ENCODE measurements around the gene SMIM41. TPM values are rescaled to one million over a fixed set of nuclear protein-coding genes. Genes with fewer than 3 reads are reported as not detected.

The SMIM41 gene
- polyA plus RNA-seq, 2 of the 4 experiments (the other 2 are of a cell fraction) = not detected

- ChIA-PET POLR2A (no interaction called here), CTCF (interaction anchor here (42.5 kb wide), 1 partner anchor 21 kb away, joined by 1730 read pairs; no protein-coding TSS in a partner anchor)
- Histone ChIP-seq H3K9me3 (no peaks in the 10 kb centered on the region), H3K4me3 (no peak overlapping the region), H3K27ac (peak overlapping the region; percentile 90 to 95), H3K4me1 (peaks cover 40% of the 10 kb centered on the region), H3K4me2 (peak overlapping the region; percentile 96)
- WGBS (ENCODE audit: missing lambda C conversion rate) = 95% methylated on average over 5 of the region's 5 CpGs
- FAIRE-seq (no peak), ATAC-seq (no peak), DNase-seq (ENCODE audit: low read depth in 1 of 2, low spot score in 1 of 2) (no peak)
- TF ChIP-seq CHD4 (IDR thresholded peaks at IDR 0.05; ENCODE audit: borderline replicate concordance) = no peak
- TF ChIP-seq ZSCAN20 (CRISPR knock-in tag; IDR thresholded peaks at IDR 0.05) = 0 out of 2 replicates have a peak, but pooled peaks have one; percentile 59
- TF ChIP-seq KDM5A (IDR thresholded peaks at IDR 0.05) = no peak
Measured at GRCh38 chr12:52049688-52050087, 29.8 kb upstream of the SMIM41 start.

GRCh38 chr12:52050116-52050757, 29.3 kb upstream of the SMIM41 start:
- FAIRE-seq = no peak
- CTCF ChIA-PET = interaction anchor here (0.5 to 42.5 kb wide), 7 partner anchors 11 to 145 kb away, joined by 4 to 1730 read pairs (median 11); partner anchors contain the start of gene ATG101
- peak overlapping the region; percentile 90 to 95 for H3K27ac ChIP-seq
- peak overlapping the region; percentile 96 for H3K4me2 ChIP-seq
- H3K9me3 ChIP-seq = no peaks in the 10 kb centered on the region
- WGBS (ENCODE audit: missing lambda C conversion rate) = 58% methylated on average over 11 of the region's 16 CpGs
- POLR2A ChIA-PET = interaction anchor here (0.5 to 2.3 kb wide), 9 partner anchors 10 to 27 kb away, joined by 3 to 37 read pairs (median 14); partner anchors contain the start of gene ATG101
- H3K4me3 ChIP-seq = peak overlapping the region; percentile 75
- no peak for DNase-seq (ENCODE audit: low read depth in 1 of 2, low spot score in 1 of 2)
- peaks cover 43% of the 10 kb centered on the region for H3K4me1 ChIP-seq
- peak; percentile 84 for TF ChIP-seq HOXB13 (CRISPR knock-in tag; IDR thresholded peaks at IDR 0.05; ENCODE audit: low read depth)
- peak; percentile 18 for TF ChIP-seq HOXA7 (CRISPR knock-in tag; IDR thresholded peaks at IDR 0.05)
- TF ChIP-seq CEBPB (IDR thresholded peaks at IDR 0.05) = no peak
- peak; percentile 34; the same call in 1 of the 2 replicates for TF ChIP-seq RARB (CRISPR knock-in tag; IDR thresholded peaks at IDR 0.05)
- peak; percentile 10 for TF ChIP-seq ZFP36 (IDR thresholded peaks at IDR 0.05; ENCODE audit: borderline replicate concordance, partially characterized antibody)
- 0 out of 2 replicates have a peak, but pooled peaks have one; percentile 52 for TF ChIP-seq TFCP2L1 (CRISPR knock-in tag; IDR thresholded peaks at IDR 0.05)
- TF ChIP-seq, protein P1, sequence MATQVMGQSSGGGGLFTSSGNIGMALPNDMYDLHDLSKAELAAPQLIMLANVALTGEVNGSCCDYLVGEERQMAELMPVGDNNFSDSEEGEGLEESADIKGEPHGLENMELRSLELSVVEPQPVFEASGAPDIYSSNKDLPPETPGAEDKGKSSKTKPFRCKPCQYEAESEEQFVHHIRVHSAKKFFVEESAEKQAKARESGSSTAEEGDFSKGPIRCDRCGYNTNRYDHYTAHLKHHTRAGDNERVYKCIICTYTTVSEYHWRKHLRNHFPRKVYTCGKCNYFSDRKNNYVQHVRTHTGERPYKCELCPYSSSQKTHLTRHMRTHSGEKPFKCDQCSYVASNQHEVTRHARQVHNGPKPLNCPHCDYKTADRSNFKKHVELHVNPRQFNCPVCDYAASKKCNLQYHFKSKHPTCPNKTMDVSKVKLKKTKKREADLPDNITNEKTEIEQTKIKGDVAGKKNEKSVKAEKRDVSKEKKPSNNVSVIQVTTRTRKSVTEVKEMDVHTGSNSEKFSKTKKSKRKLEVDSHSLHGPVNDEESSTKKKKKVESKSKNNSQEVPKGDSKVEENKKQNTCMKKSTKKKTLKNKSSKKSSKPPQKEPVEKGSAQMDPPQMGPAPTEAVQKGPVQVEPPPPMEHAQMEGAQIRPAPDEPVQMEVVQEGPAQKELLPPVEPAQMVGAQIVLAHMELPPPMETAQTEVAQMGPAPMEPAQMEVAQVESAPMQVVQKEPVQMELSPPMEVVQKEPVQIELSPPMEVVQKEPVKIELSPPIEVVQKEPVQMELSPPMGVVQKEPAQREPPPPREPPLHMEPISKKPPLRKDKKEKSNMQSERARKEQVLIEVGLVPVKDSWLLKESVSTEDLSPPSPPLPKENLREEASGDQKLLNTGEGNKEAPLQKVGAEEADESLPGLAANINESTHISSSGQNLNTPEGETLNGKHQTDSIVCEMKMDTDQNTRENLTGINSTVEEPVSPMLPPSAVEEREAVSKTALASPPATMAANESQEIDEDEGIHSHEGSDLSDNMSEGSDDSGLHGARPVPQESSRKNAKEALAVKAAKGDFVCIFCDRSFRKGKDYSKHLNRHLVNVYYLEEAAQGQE (IDR thresholded peaks at IDR 0.05) = 0 out of 2 replicates have a peak, but pooled peaks have one; percentile 26
- peak; percentile 66; the same call in 1 of the 2 replicates for TF ChIP-seq TP53 (CRISPR knock-in tag; IDR thresholded peaks at IDR 0.05)
- TF ChIP-seq, protein P2, sequence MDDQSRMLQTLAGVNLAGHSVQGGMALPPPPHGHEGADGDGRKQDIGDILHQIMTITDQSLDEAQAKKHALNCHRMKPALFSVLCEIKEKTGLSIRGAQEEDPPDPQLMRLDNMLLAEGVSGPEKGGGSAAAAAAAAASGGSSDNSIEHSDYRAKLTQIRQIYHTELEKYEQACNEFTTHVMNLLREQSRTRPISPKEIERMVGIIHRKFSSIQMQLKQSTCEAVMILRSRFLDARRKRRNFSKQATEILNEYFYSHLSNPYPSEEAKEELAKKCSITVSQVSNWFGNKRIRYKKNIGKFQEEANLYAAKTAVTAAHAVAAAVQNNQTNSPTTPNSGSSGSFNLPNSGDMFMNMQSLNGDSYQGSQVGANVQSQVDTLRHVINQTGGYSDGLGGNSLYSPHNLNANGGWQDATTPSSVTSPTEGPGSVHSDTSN (IDR thresholded peaks at IDR 0.05) = no peak
- ATAC-seq = peak in 1 of 2 experiments; percentile 20; a peak in 1 of 6 replicates

GRCh38 chr12:52050758-52051541, 28.6 kb upstream of the SMIM41 start, which contains the start of gene NR4A1:
NR4A1 (plus strand) TSS chr12:52051442; CDS start chr12:52054329, 2,887 bp downstream.
- FAIRE-seq = peak; percentile 32
- H3K4me3 ChIP-seq = peak within 1 kb of the TSS; percentile 75
- ChIA-PET POLR2A (interaction anchor here (0.7 to 2.3 kb wide), 15 partner anchors 8 to 230 kb away, joined by 3 to 37 read pairs (median 5); partner anchors contain the start of gene ATG101), CTCF (interaction anchor here (1.2 to 42.5 kb wide), 6 partner anchors 11 to 70 kb away, joined by 4 to 1730 read pairs (median 14); partner anchors contain the start of gene ATG101)
- peaks cover 38% of the 10 kb centered on the region for H3K4me1 ChIP-seq
- H3K4me2 ChIP-seq = peak within 1 kb of the TSS; percentile 96
- under 1% methylated on average over 29 of the region's 77 CpGs for WGBS (ENCODE audit: missing lambda C conversion rate)
- DNase-seq (ENCODE audit: low read depth in 1 of 2, low spot score in 1 of 2) = peak; percentile 95 to 98
- H3K27ac ChIP-seq = peak within 1 kb of the TSS; percentile 90 to 95
- peak; percentile 67 to 68 for ATAC-seq
- H3K9me3 ChIP-seq = no peaks in the 10 kb centered on the region
- TF ChIP-seq TFCP2L1 (CRISPR knock-in tag; IDR thresholded peaks at IDR 0.05) (peak; percentile 21), MAZ (IDR thresholded peaks at IDR 0.05; ENCODE audit: borderline replicate concordance, low read depth, low read length) (peak; percentile 37; the same call in 1 of the 2 replicates), POLR2A (IDR thresholded peaks at IDR 0.05; ENCODE audit: low read length) (peak; percentile 94), FOSB (CRISPR knock-in tag; IDR thresholded peaks at IDR 0.05) (peak; percentile 80; the same call in 1 of the 2 replicates), NFE2L2 (conservative IDR thresholded peaks at IDR 0.05; ENCODE audit: low read length) (no peak), RCOR1 (IDR thresholded peaks at IDR 0.05; ENCODE audit: low read depth, low read length) (no peak), CEBPB (IDR thresholded peaks at IDR 0.05) (no peak), SREBF2 (IDR thresholded peaks at IDR 0.05) (no peak), HOXB13 (CRISPR knock-in tag; IDR thresholded peaks at IDR 0.05; ENCODE audit: low read depth) (peak; percentile 20; the same call in 1 of the 2 replicates), JUN (IDR thresholded peaks at IDR 0.05) (peak; percentile 87 to 99), HOXB5 (CRISPR knock-in tag; IDR thresholded peaks at IDR 0.05) (peak; percentile 64), CHD4 (IDR thresholded peaks at IDR 0.05; ENCODE audit: borderline replicate concordance) (no peak), EHF (CRISPR knock-in tag; IDR thresholded peaks at IDR 0.05) (peak; percentile 74)
- TF ChIP-seq, protein P3, sequence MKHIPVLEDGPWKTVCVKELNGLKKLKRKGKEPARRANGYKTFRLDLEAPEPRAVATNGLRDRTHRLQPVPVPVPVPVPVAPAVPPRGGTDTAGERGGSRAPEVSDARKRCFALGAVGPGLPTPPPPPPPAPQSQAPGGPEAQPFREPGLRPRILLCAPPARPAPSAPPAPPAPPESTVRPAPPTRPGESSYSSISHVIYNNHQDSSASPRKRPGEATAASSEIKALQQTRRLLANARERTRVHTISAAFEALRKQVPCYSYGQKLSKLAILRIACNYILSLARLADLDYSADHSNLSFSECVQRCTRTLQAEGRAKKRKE (CRISPR knock-in tag; IDR thresholded peaks at IDR 0.05; ENCODE audit: low read depth) = no peak; the same call in 1 of the 2 replicates
- TF ChIP-seq, protein P4, sequence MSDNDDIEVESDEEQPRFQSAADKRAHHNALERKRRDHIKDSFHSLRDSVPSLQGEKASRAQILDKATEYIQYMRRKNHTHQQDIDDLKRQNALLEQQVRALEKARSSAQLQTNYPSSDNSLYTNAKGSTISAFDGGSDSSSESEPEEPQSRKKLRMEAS (IDR thresholded peaks at IDR 0.05) = peak; percentile 64
- TF ChIP-seq, protein P2 (IDR thresholded peaks at IDR 0.05) = peak; percentile 54
